ENCODE data around the gene CYP4V2.

Gene CYP4V2

DNA sequence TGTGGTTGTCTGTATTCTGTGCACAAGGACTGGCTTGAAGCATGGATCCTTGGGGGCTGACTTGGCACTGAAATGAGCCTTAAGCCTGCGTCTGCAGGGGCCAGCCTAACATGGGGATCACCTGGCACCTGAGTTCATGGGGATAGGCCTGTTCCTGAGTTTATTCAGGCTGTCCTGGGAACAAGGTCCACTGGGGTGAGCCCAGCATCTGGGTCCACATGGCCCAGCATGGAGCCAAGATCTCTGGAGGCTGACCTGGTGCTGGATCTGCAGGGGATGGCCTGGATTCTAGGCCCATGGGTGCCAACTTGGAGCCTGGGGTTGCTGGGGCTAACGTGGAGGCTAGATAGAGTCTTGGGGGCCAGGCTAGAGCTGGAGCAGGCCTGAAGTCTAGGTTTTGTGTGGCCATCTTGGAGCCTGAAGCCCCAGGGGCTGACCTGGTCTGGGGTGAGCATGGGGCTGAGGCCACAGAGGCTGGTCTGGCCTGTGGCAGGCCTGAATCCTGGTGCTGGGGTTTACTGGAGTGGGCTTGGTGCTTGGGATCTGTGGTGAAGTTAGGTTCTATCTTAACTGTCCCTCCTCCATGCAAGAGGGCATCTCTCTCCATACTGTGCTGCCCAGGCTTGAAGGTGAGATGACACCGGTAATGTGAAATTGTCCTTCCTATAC, 35.3 kb downstream of the CYP4V2 start:
- H3K4me3 ChIP-seq (ENCODE audit: low read depth, low read length): no peak overlapping the region
- no peak for TF ChIP-seq CTCF (IDR thresholded peaks at IDR 0.05; ENCODE audit: insufficient read depth, low read depth, low read length, missing control alignments)
- no peak for DNase-seq (ENCODE audit: low read depth)

DNA sequence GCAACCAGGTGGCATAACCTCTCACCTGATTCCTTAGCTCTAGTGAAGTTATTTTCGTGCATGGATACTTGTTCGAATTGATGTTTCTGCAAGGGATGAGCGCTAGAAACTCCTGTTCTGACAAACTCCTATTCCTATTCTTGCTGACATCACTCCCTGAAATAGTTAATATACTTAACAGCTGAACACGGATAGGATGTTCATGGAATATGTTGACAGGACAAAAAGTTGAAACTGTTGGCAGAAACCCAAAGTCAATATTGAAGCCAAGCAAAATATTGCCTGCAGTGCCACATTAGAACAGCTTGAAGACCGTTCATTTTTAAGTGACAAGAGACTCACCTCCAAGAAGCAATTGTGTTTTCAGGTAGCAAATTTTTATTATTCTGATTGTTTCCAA, 35.9 kb downstream of the CYP4V2 start, which contains the start of gene KLKB1:
Gene KLKB1 (plus strand): TSS at position 287 of the 400 bp plus-strand sequence. CDS start 689 bp downstream, outside the sequence.
- no peak for DNase-seq (ENCODE audit: low read depth)
- TF ChIP-seq CTCF (IDR thresholded peaks at IDR 0.05; ENCODE audit: insufficient read depth, low read depth, low read length, missing control alignments): no peak
- no peak within 1 kb of the TSS for H3K4me3 ChIP-seq (ENCODE audit: low read depth, low read length)

DNA sequence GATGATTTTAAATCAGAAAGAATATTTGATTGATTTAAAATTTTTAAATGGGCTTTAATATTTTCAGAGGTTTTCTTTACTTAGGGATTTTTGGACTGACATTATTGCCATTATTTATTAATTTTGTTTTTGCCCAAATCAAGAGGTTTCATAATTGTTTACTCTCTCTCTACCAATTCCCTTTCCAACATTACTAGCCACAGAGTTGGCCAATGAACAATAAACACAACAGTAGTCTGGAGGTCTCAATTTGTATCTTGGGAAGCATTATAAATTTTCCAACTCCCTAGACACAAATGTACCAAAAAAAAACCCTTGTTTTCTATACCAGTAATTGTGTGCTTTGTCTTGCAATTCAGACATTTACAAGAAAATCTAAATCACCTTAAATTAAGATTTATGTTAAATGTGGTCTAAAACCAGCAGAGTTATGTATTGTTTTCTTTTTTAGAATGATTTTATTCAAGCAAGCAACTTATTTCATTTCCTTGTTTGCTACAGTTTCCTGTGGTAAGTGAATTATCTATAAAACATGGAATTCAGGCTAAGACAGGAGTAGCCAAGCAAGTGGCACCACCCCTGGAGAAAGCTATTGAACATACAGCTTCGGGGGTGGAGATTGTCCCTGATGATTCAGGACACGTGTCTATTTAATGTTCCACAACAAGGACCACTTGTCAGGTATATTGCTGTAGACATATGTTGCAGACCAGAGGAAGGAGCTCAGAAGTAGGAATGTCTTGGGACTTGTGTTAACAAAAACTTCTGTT, 36.6 kb downstream of the CYP4V2 start:
- no peak overlapping the region for H3K4me3 ChIP-seq (ENCODE audit: low read depth, low read length)
- no peak for DNase-seq (ENCODE audit: low read depth)
- no peak for TF ChIP-seq CTCF (IDR thresholded peaks at IDR 0.05; ENCODE audit: insufficient read depth, low read depth, low read length, missing control alignments)

DNA sequence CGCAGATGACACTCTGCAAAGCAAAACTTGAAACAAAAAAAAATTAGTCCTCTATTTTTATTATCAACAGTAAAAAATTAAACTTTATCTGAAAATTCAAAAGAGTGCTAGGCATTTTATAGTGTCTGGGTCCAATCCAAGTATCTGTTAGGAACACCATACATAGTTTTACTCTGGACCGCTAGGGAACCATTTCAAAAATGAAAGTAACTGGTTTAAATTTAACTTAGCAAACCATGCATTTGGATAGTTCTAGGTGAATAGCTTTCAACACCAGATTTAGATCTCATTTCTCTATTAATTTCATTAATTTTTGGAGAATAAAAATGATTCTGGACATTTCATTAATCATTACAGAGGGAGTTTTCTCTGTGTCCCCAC, 37.1 kb downstream of the CYP4V2 start:
- no peak for DNase-seq (ENCODE audit: low read depth)
- H3K4me3 ChIP-seq (ENCODE audit: low read depth, low read length): no peak overlapping the region
- TF ChIP-seq CTCF (IDR thresholded peaks at IDR 0.05; ENCODE audit: insufficient read depth, low read depth, low read length, missing control alignments): no peak

- no peak overlapping the region for H3K4me3 ChIP-seq (ENCODE audit: low read depth, low read length)
- no peak for TF ChIP-seq CTCF (IDR thresholded peaks at IDR 0.05; ENCODE audit: insufficient read depth, low read depth, low read length, missing control alignments)
- no peak for DNase-seq (ENCODE audit: low read depth)
Observed at GRCh38 chr4:186234367-186234766, 43.0 kb downstream of the CYP4V2 start.

- no peak for TF ChIP-seq CTCF (IDR thresholded peaks at IDR 0.05; ENCODE audit: insufficient read depth, low read depth, low read length, missing control alignments)
- no peak overlapping the region for H3K4me3 ChIP-seq (ENCODE audit: low read depth, low read length)
- no peak for DNase-seq (ENCODE audit: low read depth)
Observed at GRCh38 chr4:186236126-186236525, 44.8 kb downstream of the CYP4V2 start.
